CD4-positive, alpha-beta T cell (primary cell): ENCODE measurements around the gene LRRC15. TPM values are rescaled to one million over a fixed set of nuclear protein-coding genes. Genes with fewer than 3 reads are reported as not detected.

ENCODE experiments used
- ATAC-seq: fragments of 200-7000 bp; cut with Tn5 transposase; one replicate; pipeline ENCODE4 v1.10.0; 2022; ENCODE audit warnings: mild to moderate bottlenecking; ENCODE audit not compliant: poor library complexity
- CTCF ChIA-PET: fragments of 350-600 bp; sonication (Branson Sonifier 250); formaldehyde crosslinking; loops from one replicate; lab custom pipeline; 2021; ENCODE audit warnings: antibody characterized with exemption, inconsistent platforms; lab: Charles Lee
- POLR2A ChIA-PET: fragments of 350-600 bp; sonication (Branson Sonifier 250); formaldehyde crosslinking; loops from one replicate; lab custom pipeline; 2021; ENCODE audit warnings: antibody characterized with exemption, inconsistent platforms; lab: Charles Lee
- DNase-seq, 14 experiments: peaks; one replicate each; pipeline ENCODE4 v3.0.0-alpha.2; 2013 to 2020; ENCODE audit warnings: mixed read lengths in 2 of 14
- H3K27ac ChIP-seq, 2 donors: one replicate each; pipeline versions ENCODE4 v1.5.1 to v1.7.0; 2013; ENCODE audit warnings: low read length in 2 of 2, low read depth in 1 of 2, mild to moderate bottlenecking in 1 of 2
- H3K27me3 ChIP-seq, 2 experiments: 1 replicate in 1 of 2; 2 replicates in 1 of 2; pipeline versions ENCODE4 v1.6.1 to v1.7.0; 2013; ENCODE audit warnings: low read length in 2 of 2, control low read depth in 1 of 2, mild to moderate bottlenecking in 1 of 2, moderate library complexity in 1 of 2; ENCODE audit not compliant: insufficient read depth in 2 of 2, control insufficient read depth in 1 of 2
- H3K36me3 ChIP-seq: one replicate; pipeline ENCODE4 v1.6.1; 2013; ENCODE audit warnings: low read length, control low read depth; ENCODE audit not compliant: insufficient read depth
- H3K4me1 ChIP-seq: one replicate; pipeline ENCODE4 v1.6.1; 2013; ENCODE audit warnings: low read length, control low read depth; ENCODE audit not compliant: insufficient read depth
- H3K4me3 ChIP-seq: one replicate; pipeline ENCODE4 v1.5.1; 2013; ENCODE audit warnings: mild to moderate bottlenecking, low read length, moderate library complexity
- H3K9me3 ChIP-seq, 2 experiments: 1 replicate in 1 of 2; 2 replicates in 1 of 2; pipeline versions ENCODE4 v1.6.1 to v1.7.0; 2013; ENCODE audit warnings: low read length in 2 of 2, mild to moderate bottlenecking in 2 of 2, control low read depth in 1 of 2, moderate library complexity in 1 of 2; ENCODE audit not compliant: control insufficient read depth in 1 of 2, insufficient read depth in 1 of 2
- H3K27ac Mint-ChIP-seq: one replicate; pipeline ENCODE4 v1.8.0; 2020; ENCODE audit warnings: mixed read lengths
- H3K27me3 Mint-ChIP-seq: one replicate; pipeline ENCODE4 v1.8.0; 2021; ENCODE audit warnings: mixed read lengths
- H3K36me3 Mint-ChIP-seq: one replicate; pipeline ENCODE4 v1.8.0; 2021; ENCODE audit warnings: low read depth, mixed read lengths
- H3K4me1 Mint-ChIP-seq: one replicate; pipeline ENCODE4 v1.8.0; 2021; ENCODE audit warnings: low read depth, mixed read lengths
- H3K4me3 Mint-ChIP-seq: one replicate; pipeline ENCODE4 v1.8.0; 2020; ENCODE audit warnings: mild to moderate bottlenecking, mixed read lengths
- H3K9me3 Mint-ChIP-seq: one replicate; pipeline ENCODE4 v1.8.0; 2020; ENCODE audit warnings: mixed read lengths
- CTCF ChIP-seq: fragments of 200-600 bp; IDR thresholded peaks from one replicate; pipeline ENCODE4 v1.8.0; 2022; ENCODE audit warnings: antibody characterized with exemption, mild to moderate bottlenecking
- intact Hi-C, 2 experiments: fragments of 100-400 bp; cut with DNase I in 1 of 2; cut with micrococcal nuclease in 1 of 2; formaldehyde crosslinking; loops; one replicate each; pipeline versions ENCODE4 v1.15.1 to v1.9.0; 2023 to 2025; cut with DNase I, micrococcal nuclease
- total RNA-seq, 174 experiments: library from RNA in 2 of 174; stranded (reverse) in 2 of 174; gene quantifications; one replicate each; pipeline ENCODE4 v1.2.3 and lab custom pipeline; 2021 to 2026

Gene LRRC15
- total RNA-seq, 2 experiments from 2014 or later = not detected

GRCh38 chr3:194364314-194364651 lies 5.3 kb downstream of the LRRC15 start:
- POLR2A ChIA-PET = no interaction called here
- ATAC-seq (no peak), DNase-seq (no peak)
- Histone ChIP-seq H3K9me3 (no peaks in the 10 kb centered on the region), H3K4me1 (no peaks in the 10 kb centered on the region), H3K27me3 (peaks cover 0 to 17% of the 10 kb centered on the region in 2 experiments), H3K36me3 (no peaks in the 10 kb centered on the region), H3K27ac (no peak overlapping the region), H3K4me3 (no peak overlapping the region)
- peaks cover 19% of the 10 kb centered on the region for H3K27me3 Mint-ChIP-seq
- CTCF ChIA-PET = interaction anchor here (1.6 kb wide), 1 partner anchor 21 kb away, joined by 7 read pairs; no protein-coding TSS in a partner anchor
- H3K4me1 Mint-ChIP-seq = no peaks in the 10 kb centered on the region
- no peaks in the 10 kb centered on the region for H3K9me3 Mint-ChIP-seq
- intact Hi-C loops = no loop called here
- no peak overlapping the region for H3K27ac Mint-ChIP-seq
- H3K4me3 Mint-ChIP-seq = no peak overlapping the region
- no peak for TF ChIP-seq CTCF
- H3K36me3 Mint-ChIP-seq = no peaks in the 10 kb centered on the region

GRCh38 chr3:194360568-194360967 lies 9.0 kb downstream of the LRRC15 start:
- Mint-ChIP-seq H3K9me3 (no peaks in the 10 kb centered on the region), H3K27me3 (no peaks in the 10 kb centered on the region), H3K27ac (no peak overlapping the region), H3K36me3 (no peaks in the 10 kb centered on the region), H3K4me3 (no peak overlapping the region), H3K4me1 (no peaks in the 10 kb centered on the region)
- intact Hi-C loops = no loop called here
- no peak overlapping the region for H3K4me3 ChIP-seq
- no peak for TF ChIP-seq CTCF
- CTCF ChIA-PET = no interaction called here
- no peaks in the 10 kb centered on the region for H3K36me3 ChIP-seq
- ATAC-seq (no peak), DNase-seq (no peak)
- H3K9me3 ChIP-seq = no peaks in the 10 kb centered on the region
- H3K27me3 ChIP-seq = peaks cover 0 to 3% of the 10 kb centered on the region in 2 experiments
- H3K4me1 ChIP-seq = no peaks in the 10 kb centered on the region
- H3K27ac ChIP-seq = no peak overlapping the region
- POLR2A ChIA-PET = no interaction called here

GRCh38 chr3:194357681-194358080 lies 11.9 kb downstream of the LRRC15 start:
- no peak overlapping the region for H3K27ac ChIP-seq
- no peaks in the 10 kb centered on the region for H3K9me3 Mint-ChIP-seq
- ATAC-seq (no peak), DNase-seq (no peak)
- H3K36me3 Mint-ChIP-seq = no peaks in the 10 kb centered on the region
- H3K36me3 ChIP-seq = no peaks in the 10 kb centered on the region
- H3K4me3 Mint-ChIP-seq = no peak overlapping the region
- H3K27me3 ChIP-seq = no peaks in the 10 kb centered on the region
- intact Hi-C loops = no loop called here
- H3K4me1 Mint-ChIP-seq = no peaks in the 10 kb centered on the region
- ChIA-PET CTCF (no interaction called here), POLR2A (no interaction called here)
- H3K9me3 ChIP-seq = no peaks in the 10 kb centered on the region
- no peak overlapping the region for H3K4me3 ChIP-seq
- no peak overlapping the region for H3K27ac Mint-ChIP-seq
- no peak for TF ChIP-seq CTCF
- no peaks in the 10 kb centered on the region for H3K4me1 ChIP-seq
- H3K27me3 Mint-ChIP-seq = no peaks in the 10 kb centered on the region
